Measurements from ENCODE around the gene ERI3. TPM values are rescaled to one million over a fixed set of nuclear protein-coding genes. Genes with fewer than 3 reads are reported as not detected.

The ERI3 gene
- total RNA-seq, 1 donor: 52.8 TPM

DNA sequence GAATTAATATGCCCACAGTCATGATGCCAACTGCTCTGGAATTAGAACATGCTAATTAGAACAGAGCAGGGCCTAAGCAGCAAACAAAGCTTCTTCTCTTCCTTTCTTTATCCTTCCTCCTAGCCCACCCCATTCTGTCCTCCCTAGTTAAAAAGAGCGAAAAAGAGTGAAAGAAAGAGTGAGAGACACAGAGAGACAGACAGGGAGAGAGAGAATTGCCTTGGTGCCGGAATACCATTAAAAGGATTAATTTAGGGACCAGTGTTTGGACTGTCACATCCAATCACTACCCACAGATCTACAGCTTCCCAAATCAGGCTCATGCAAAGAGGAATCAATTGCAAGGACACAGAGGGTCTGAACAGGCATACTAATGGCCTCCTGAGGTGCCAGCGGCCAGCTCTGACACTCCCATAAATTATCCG is 7.0 kb downstream of the ERI3 start:
- no peaks in the 10 kb centered on the region for H3K27me3 ChIP-seq (ENCODE audit: insufficient read depth, low read length)
- peak overlapping the region; percentile 21 for H3K27ac ChIP-seq (ENCODE audit: low read depth, low read length)
- H2AFZ ChIP-seq (ENCODE audit: low read length): no peak overlapping the region
- peaks cover 11% of the 10 kb centered on the region for H3K4me1 ChIP-seq (ENCODE audit: insufficient read depth, low read length)
- H3K36me3 ChIP-seq (ENCODE audit: insufficient read depth, low read length): no peaks in the 10 kb centered on the region
- no peaks in the 10 kb centered on the region for H3K9me3 ChIP-seq (ENCODE audit: low read depth, low read length)
- no peak for DNase-seq (ENCODE audit: insufficient read length, low spot score, missing footprints)
- TF ChIP-seq, protein P1, sequence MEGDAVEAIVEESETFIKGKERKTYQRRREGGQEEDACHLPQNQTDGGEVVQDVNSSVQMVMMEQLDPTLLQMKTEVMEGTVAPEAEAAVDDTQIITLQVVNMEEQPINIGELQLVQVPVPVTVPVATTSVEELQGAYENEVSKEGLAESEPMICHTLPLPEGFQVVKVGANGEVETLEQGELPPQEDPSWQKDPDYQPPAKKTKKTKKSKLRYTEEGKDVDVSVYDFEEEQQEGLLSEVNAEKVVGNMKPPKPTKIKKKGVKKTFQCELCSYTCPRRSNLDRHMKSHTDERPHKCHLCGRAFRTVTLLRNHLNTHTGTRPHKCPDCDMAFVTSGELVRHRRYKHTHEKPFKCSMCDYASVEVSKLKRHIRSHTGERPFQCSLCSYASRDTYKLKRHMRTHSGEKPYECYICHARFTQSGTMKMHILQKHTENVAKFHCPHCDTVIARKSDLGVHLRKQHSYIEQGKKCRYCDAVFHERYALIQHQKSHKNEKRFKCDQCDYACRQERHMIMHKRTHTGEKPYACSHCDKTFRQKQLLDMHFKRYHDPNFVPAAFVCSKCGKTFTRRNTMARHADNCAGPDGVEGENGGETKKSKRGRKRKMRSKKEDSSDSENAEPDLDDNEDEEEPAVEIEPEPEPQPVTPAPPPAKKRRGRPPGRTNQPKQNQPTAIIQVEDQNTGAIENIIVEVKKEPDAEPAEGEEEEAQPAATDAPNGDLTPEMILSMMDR (IDR thresholded peaks at IDR 0.05; ENCODE audit: extremely low read depth, low read depth, low read length): no peak
- H3K79me2 ChIP-seq (ENCODE audit: insufficient read depth, low read length): peaks cover 65% of the 10 kb centered on the region
- no peak overlapping the region for H3K4me3 ChIP-seq (ENCODE audit: insufficient read depth, low read length)
- peaks cover 20% of the 10 kb centered on the region for H4K20me1 ChIP-seq (ENCODE audit: insufficient read depth, low read length)
- H3K4me2 ChIP-seq (ENCODE audit: insufficient read depth, low read length): no peak overlapping the region

DNA sequence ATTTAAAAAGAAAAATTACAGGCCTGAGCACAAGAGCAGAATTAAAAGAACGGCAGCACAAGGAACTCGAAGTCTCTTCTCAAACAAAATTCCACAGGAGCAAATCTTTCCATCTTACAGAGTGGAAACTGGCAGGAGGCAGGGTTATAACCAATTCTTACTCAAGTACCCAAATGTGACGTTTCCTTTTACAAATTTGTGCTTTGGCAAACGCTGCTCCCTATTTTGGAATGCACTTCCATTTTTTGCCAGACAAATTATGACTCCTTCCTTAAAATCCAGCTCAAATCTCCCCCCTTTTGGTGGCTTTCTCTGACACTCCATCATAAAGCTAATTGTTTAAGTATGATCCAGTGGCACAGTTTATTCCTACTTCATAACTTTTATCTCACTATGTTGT is 7.8 kb downstream of the ERI3 start:
- TF ChIP-seq, protein P1 (IDR thresholded peaks at IDR 0.05; ENCODE audit: extremely low read depth, low read depth, low read length): no peak
- H3K4me2 ChIP-seq (ENCODE audit: insufficient read depth, low read length): no peak overlapping the region

DNA sequence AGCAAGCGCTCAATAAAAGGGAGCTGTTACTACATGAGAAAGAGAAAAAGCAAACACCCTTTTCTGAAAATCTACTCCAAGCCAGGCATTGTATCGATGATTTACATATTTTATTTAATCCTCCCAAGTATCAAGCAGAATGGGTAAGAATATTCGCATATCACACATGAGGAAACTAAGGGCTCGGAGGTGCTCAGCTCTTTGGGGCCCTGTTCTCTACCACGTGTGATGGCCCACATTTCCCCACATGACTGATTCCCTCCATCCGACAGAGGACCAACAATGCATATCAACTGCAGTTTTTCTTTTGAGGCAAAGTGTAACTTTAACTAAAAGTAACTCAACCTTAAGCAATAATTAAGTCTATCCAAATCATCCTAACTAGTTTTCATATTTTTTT is 8.2 kb downstream of the ERI3 start:
- H3K27me3 ChIP-seq (ENCODE audit: insufficient read depth, low read length): no peaks in the 10 kb centered on the region
- H4K20me1 ChIP-seq (ENCODE audit: insufficient read depth, low read length): peaks cover 18% of the 10 kb centered on the region
- no peak overlapping the region for H3K4me3 ChIP-seq (ENCODE audit: insufficient read depth, low read length)
- H3K27ac ChIP-seq (ENCODE audit: low read depth, low read length): no peak overlapping the region
- no peak for DNase-seq (ENCODE audit: insufficient read length, low spot score, missing footprints)
- no peak overlapping the region for H2AFZ ChIP-seq (ENCODE audit: low read length)
- H3K36me3 ChIP-seq (ENCODE audit: insufficient read depth, low read length): no peaks in the 10 kb centered on the region
- H3K9me3 ChIP-seq (ENCODE audit: low read depth, low read length): no peaks in the 10 kb centered on the region
- no peak overlapping the region for H3K4me2 ChIP-seq (ENCODE audit: insufficient read depth, low read length)
- peaks cover 63% of the 10 kb centered on the region for H3K79me2 ChIP-seq (ENCODE audit: insufficient read depth, low read length)
- TF ChIP-seq, protein P1 (IDR thresholded peaks at IDR 0.05; ENCODE audit: extremely low read depth, low read depth, low read length): no peak
- H3K4me1 ChIP-seq (ENCODE audit: insufficient read depth, low read length): peaks cover 11% of the 10 kb centered on the region

More for the DNA sequence above, 7.8 kb downstream of the ERI3 start:
- peaks cover 19% of the 10 kb centered on the region for H4K20me1 ChIP-seq (ENCODE audit: insufficient read depth, low read length)
- peak; percentile 73 for DNase-seq (ENCODE audit: insufficient read length, low spot score, missing footprints)
- no peak overlapping the region for H2AFZ ChIP-seq (ENCODE audit: low read length)
- no peaks in the 10 kb centered on the region for H3K9me3 ChIP-seq (ENCODE audit: low read depth, low read length)
- peak overlapping the region; percentile 6 for H3K27ac ChIP-seq (ENCODE audit: low read depth, low read length)
- no peaks in the 10 kb centered on the region for H3K36me3 ChIP-seq (ENCODE audit: insufficient read depth, low read length)
- H3K27me3 ChIP-seq (ENCODE audit: insufficient read depth, low read length): no peaks in the 10 kb centered on the region
- H3K4me3 ChIP-seq (ENCODE audit: insufficient read depth, low read length): no peak overlapping the region
- H3K4me1 ChIP-seq (ENCODE audit: insufficient read depth, low read length): peaks cover 11% of the 10 kb centered on the region
- peaks cover 63% of the 10 kb centered on the region for H3K79me2 ChIP-seq (ENCODE audit: insufficient read depth, low read length)

DNA sequence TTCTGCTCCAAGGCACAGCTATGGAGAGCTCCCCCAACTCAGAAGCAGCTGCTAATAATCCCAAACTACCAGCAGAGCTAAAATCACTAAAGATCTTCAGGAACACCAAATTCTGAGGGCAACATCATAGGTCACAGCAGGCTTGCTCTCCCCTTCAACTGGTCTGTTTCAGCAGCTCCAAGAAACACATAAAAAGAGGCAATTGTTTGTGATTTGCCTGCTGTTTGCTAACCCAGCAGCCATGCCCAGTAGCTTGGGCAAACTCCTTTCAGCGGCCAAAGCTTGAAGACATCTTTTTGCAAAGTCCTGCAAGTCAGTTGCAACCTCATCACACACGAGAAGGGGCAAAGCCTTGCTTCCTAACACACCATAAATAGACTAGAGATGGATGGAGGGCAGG is 8.9 kb downstream of the ERI3 start:
- Histone ChIP-seq H2AFZ (ENCODE audit: low read length) (no peak overlapping the region), H3K27me3 (ENCODE audit: insufficient read depth, low read length) (no peaks in the 10 kb centered on the region), H3K4me1 (ENCODE audit: insufficient read depth, low read length) (peaks cover 11% of the 10 kb centered on the region), H3K36me3 (ENCODE audit: insufficient read depth, low read length) (no peaks in the 10 kb centered on the region), H3K4me3 (ENCODE audit: insufficient read depth, low read length) (no peak overlapping the region), H3K27ac (ENCODE audit: low read depth, low read length) (no peak overlapping the region), H3K79me2 (ENCODE audit: insufficient read depth, low read length) (peaks cover 61% of the 10 kb centered on the region), H4K20me1 (ENCODE audit: insufficient read depth, low read length) (peaks cover 22% of the 10 kb centered on the region), H3K4me2 (ENCODE audit: insufficient read depth, low read length) (no peak overlapping the region), H3K9me3 (ENCODE audit: low read depth, low read length) (no peaks in the 10 kb centered on the region)
- no peak for DNase-seq (ENCODE audit: insufficient read length, low spot score, missing footprints)
- TF ChIP-seq, protein P1 (IDR thresholded peaks at IDR 0.05; ENCODE audit: extremely low read depth, low read depth, low read length): no peak
